Gastroesophageal sphincter (tissue), 4 donors: ENCODE measurements around the gene SLC30A7. TPM values are rescaled to one million over a fixed set of nuclear protein-coding genes. Genes with fewer than 3 reads are reported as not detected.
A peak's percentile ranks its signal among the peaks of the same experiment; 100 is the strongest.

Source experiments
- ATAC-seq: fragments of 150-250 bp; one replicate; pipeline ENCODE4 v1.9.1; 2016; ENCODE audit warnings: mild to moderate bottlenecking, moderate library complexity
- H3K27ac ChIP-seq, 4 donors: fragments of 200-600 bp; sonication (generic) in 3 of 4; 1 replicate in 3 of 4; 2 replicates in 1 of 4; pipeline ENCODE4 v1.5.1; 2016 to 2019
- H3K27me3 ChIP-seq: fragments of 200-600 bp; sonication (generic); one replicate; pipeline ENCODE4 v1.5.1; 2019
- H3K36me3 ChIP-seq, 2 donors: fragments of 200-600 bp; sonication (generic); one replicate each; pipeline ENCODE4 v1.5.1; 2019; ENCODE audit warnings: control low read depth in 1 of 2
- H3K4me1 ChIP-seq, 3 donors: fragments of 200-600 bp; sonication (generic); 1 replicate in 2 of 3; 2 replicates in 1 of 3; pipeline ENCODE4 v1.5.1; 2016 to 2019; ENCODE audit warnings: control low read depth in 2 of 3
- H3K4me3 ChIP-seq, 2 donors: fragments of 200-600 bp; sonication (generic); one replicate each; pipeline ENCODE4 v1.5.1; 2019; ENCODE audit warnings: mild to moderate bottlenecking in 1 of 2, moderate library complexity in 1 of 2
- H3K9me3 ChIP-seq, 3 donors: fragments of 200-600 bp; sonication (generic); one replicate each; pipeline ENCODE4 v1.5.1; 2017 to 2019; ENCODE audit warnings: control low read depth in 2 of 3
- CTCF ChIP-seq, 4 experiments: fragments of 200-600 bp in 2 of 4; fragments of 450-650 bp in 2 of 4; sonication (generic) in 1 of 4; IDR thresholded peaks; one replicate each; pipeline ENCODE4 v1.5.1; 2017 to 2019; ENCODE audit warnings: antibody characterized with exemption in 4 of 4, mild to moderate bottlenecking in 2 of 4, moderate library complexity in 2 of 4
- EP300 ChIP-seq: sonication (generic); formaldehyde crosslinking; IDR thresholded peaks from one replicate; pipeline ENCODE4 v1.6.1; 2017; ENCODE audit warnings: antibody characterized with exemption, mild to moderate bottlenecking
- POLR2A ChIP-seq, 2 donors: fragments of 450-650 bp; IDR thresholded peaks; one replicate each; pipeline ENCODE4 v1.6.1; 2017; ENCODE audit warnings: antibody characterized with exemption in 2 of 2, mild to moderate bottlenecking in 2 of 2, moderate library complexity in 1 of 2
- POLR2AphosphoS5 ChIP-seq: sonication (generic); formaldehyde crosslinking; IDR thresholded peaks from one replicate; pipeline ENCODE4 v1.6.1; 2017; ENCODE audit warnings: antibody characterized with exemption
- WGBS, 2 donors: methylation state at CpG; one replicate each; pipeline ENCODE4 v1.1.5; 2018; ENCODE audit warnings: low coverage in 1 of 2; 5-methylcytosine and 5-hydroxymethylcytosine counted together
- total RNA-seq, 4 donors: library from RNA; depleted of rRNA; stranded (reverse); fragments of >200 nt; gene quantifications; one replicate each; pipeline ENCODE4 v1.1.0, GENCODE V29; 2016

Gene SLC30A7
- total RNA-seq, 4 donors from 2014 or later = 11.2 to 19.8 (median 17.1) TPM

- ATAC-seq = peak; percentile 1
- peaks cover 0 to 28% of the 10 kb centered on the region in 2 donors for H3K36me3 ChIP-seq
- H3K9me3 ChIP-seq = no peaks in the 10 kb centered on the region
- peak overlapping the region; percentile 51 to 96 (median 94) for H3K27ac ChIP-seq
- 2 to 25% methylated on average over 2 to 12 of the region's 12 CpGs for WGBS, 2 donors
- peak overlapping the region; percentile 77 to 95 for H3K4me3 ChIP-seq
- H3K4me1 ChIP-seq = peaks cover 5 to 50% (median 9%) of the 10 kb centered on the region in 3 donors
- TF ChIP-seq POLR2AphosphoS5 = no peak
- TF ChIP-seq CTCF (IDR thresholded peaks at IDR 0.05) = no peak
- TF ChIP-seq POLR2A (IDR thresholded peaks at IDR 0.05) = no peak
- TF ChIP-seq EP300 = no peak
- H3K27me3 ChIP-seq = no peaks in the 10 kb centered on the region
Measured at GRCh38 chr1:100896481-100896982, 642 bp downstream of the SLC30A7 start.

- 100% methylated on average over 1 of the region's 1 CpG; no CpG with 5 or more reads in 1 of the 2 donors for WGBS, 2 donors
- no peaks in the 10 kb centered on the region for H3K9me3 ChIP-seq
- TF ChIP-seq POLR2AphosphoS5 (no peak), POLR2A (IDR thresholded peaks at IDR 0.05) (no peak), EP300 (no peak), CTCF (IDR thresholded peaks at IDR 0.05) (no peak)
- H3K4me3 ChIP-seq = no peak overlapping the region
- no peak overlapping the region for H3K27ac ChIP-seq
- H3K36me3 ChIP-seq = peaks cover 0 to 60% of the 10 kb centered on the region in 2 donors
- H3K4me1 ChIP-seq = peaks cover 0 to 11% (median 3%) of the 10 kb centered on the region in 3 donors
- no peaks in the 10 kb centered on the region for H3K27me3 ChIP-seq
- ATAC-seq = no peak
Measured at GRCh38 chr1:100902365-100902764, 6.5 kb downstream of the SLC30A7 start.

- Histone ChIP-seq H3K36me3 (peaks cover 0 to 72% of the 10 kb centered on the region in 2 donors), H3K4me3 (no peak overlapping the region), H3K27me3 (no peaks in the 10 kb centered on the region), H3K27ac (no peak overlapping the region), H3K9me3 (no peaks in the 10 kb centered on the region), H3K4me1 (no peaks in the 10 kb centered on the region)
- TF ChIP-seq POLR2A (IDR thresholded peaks at IDR 0.05) (no peak), CTCF (IDR thresholded peaks at IDR 0.05) (no peak), POLR2AphosphoS5 (no peak), EP300 (no peak)
- no peak for ATAC-seq
- WGBS, 2 donors = 90 to 96% methylated on average over 1 of the region's 1 CpG
Measured at GRCh38 chr1:100903777-100904176, 7.9 kb downstream of the SLC30A7 start.

- H3K27ac ChIP-seq = no peak overlapping the region
- ATAC-seq = no peak
- peaks cover 0 to 72% of the 10 kb centered on the region in 2 donors for H3K36me3 ChIP-seq
- 86 to 88% methylated on average over 1 to 2 of the region's 2 CpGs for WGBS, 2 donors
- H3K4me1 ChIP-seq = no peaks in the 10 kb centered on the region
- no peaks in the 10 kb centered on the region for H3K27me3 ChIP-seq
- no peak overlapping the region for H3K4me3 ChIP-seq
- no peaks in the 10 kb centered on the region for H3K9me3 ChIP-seq
- TF ChIP-seq POLR2A (IDR thresholded peaks at IDR 0.05) (no peak), EP300 (no peak), CTCF (IDR thresholded peaks at IDR 0.05) (no peak), POLR2AphosphoS5 (no peak)
Measured at GRCh38 chr1:100904528-100904927, 8.6 kb downstream of the SLC30A7 start.

GRCh38 chr1:100905181-100905580 lies 9.3 kb downstream of the SLC30A7 start:
- no peak overlapping the region for H3K4me3 ChIP-seq
- WGBS, 2 donors = 94% methylated on average over 3 of the region's 3 CpGs; no CpG with 5 or more reads in 1 of the 2 donors
- no peak for ATAC-seq
- no peak overlapping the region for H3K27ac ChIP-seq
- no peaks in the 10 kb centered on the region for H3K9me3 ChIP-seq
- TF ChIP-seq POLR2AphosphoS5 (no peak), CTCF (IDR thresholded peaks at IDR 0.05) (no peak), POLR2A (IDR thresholded peaks at IDR 0.05) (no peak), EP300 (no peak)
- no peaks in the 10 kb centered on the region for H3K4me1 ChIP-seq
- H3K27me3 ChIP-seq = no peaks in the 10 kb centered on the region
- H3K36me3 ChIP-seq = peaks cover 0 to 65% of the 10 kb centered on the region in 2 donors
